Endothelial cell of umbilical vein (primary cell): ENCODE data around the gene EFNA4. TPM values are rescaled to one million over a fixed set of nuclear protein-coding genes. Genes with fewer than 3 reads are reported as not detected.
A peak's percentile ranks its signal among the peaks of the same experiment; 100 is the strongest.

Experiments
- BruUV-seq: library from RNA; stranded (reverse); fragments of 400-500 nt; replicated peaks from 2 replicates; lab custom pipeline; 2021; lab: Mats Ljungman, UMichigan
- CTCF ChIA-PET: fragments of 300-600, 350-600 bp; sonication (Branson Sonifier 250); formaldehyde crosslinking; loops from one replicate; lab custom pipeline; 2021; ENCODE audit warnings: antibody characterized with exemption, inconsistent platforms; lab: Charles Lee
- POLR2A ChIA-PET: fragments of 300-600, 350-600 bp; sonication (Branson Sonifier 250); formaldehyde crosslinking; loops from one replicate; lab custom pipeline; 2021; ENCODE audit warnings: antibody characterized with exemption, inconsistent platforms; lab: Charles Lee
- DNase-seq: peaks from one replicate; pipeline ENCODE4 v3.0.0-alpha.2; 2011; ENCODE audit warnings: low read depth, low spot score
- FAIRE-seq: peaks from 2 replicates; lab custom pipeline; 2011; peaks lifted over from hg19 to GRCh38; lab: Jason Lieb, UNC
- H2AFZ ChIP-seq: 2 replicates; pipeline ENCODE4 v1.6.0; 2012; ENCODE audit warnings: low read depth, low read length, control low read depth, inconsistent platforms
- H3K27ac ChIP-seq: 2 replicates; pipeline ENCODE4 v1.5.1; 2011; ENCODE audit warnings: low read depth, mild to moderate bottlenecking, control low read depth, low read length, moderate library complexity; ENCODE audit not compliant: insufficient read depth
- H3K27me3 ChIP-seq, 2 experiments: 2 replicates each; pipeline versions ENCODE4 v1.6.0 to v1.6.1; 2011; ENCODE audit warnings: low read length in 2 of 2, mixed read lengths in 1 of 2; ENCODE audit not compliant: control insufficient read depth in 2 of 2, insufficient read depth in 2 of 2
- H3K36me3 ChIP-seq, 2 experiments: 2 replicates in 1 of 2; 3 replicates in 1 of 2; pipeline ENCODE4 v1.5.1; 2011; ENCODE audit warnings: low read length in 2 of 2, mild to moderate bottlenecking in 1 of 2, moderate library complexity in 1 of 2; ENCODE audit not compliant: control insufficient read depth in 2 of 2, insufficient read depth in 2 of 2; ENCODE audit errors: extremely low read depth in 1 of 2
- H3K4me1 ChIP-seq: 3 replicates; pipeline ENCODE4 v1.5.1; 2011; ENCODE audit warnings: mild to moderate bottlenecking, low read length; ENCODE audit not compliant: control insufficient read depth, insufficient read depth; ENCODE audit errors: extremely low read depth
- H3K4me2 ChIP-seq: 2 replicates; pipeline ENCODE4 v1.6.1; 2011; ENCODE audit warnings: low read length, control low read depth, mixed read lengths; ENCODE audit not compliant: insufficient read depth
- H3K4me3 ChIP-seq, 3 experiments: fragments of 200-600 bp in 1 of 3; sonication (generic), shearing (Covaris generic) in 1 of 3; replicated peaks in 1 of 3; 2 replicates each; pipeline ENCODE4 v1.5.1; 2011 to 2016; ENCODE audit warnings: control low read depth in 3 of 3, low read length in 3 of 3, mild to moderate bottlenecking in 2 of 3, inconsistent platforms in 1 of 3, low read depth in 1 of 3, moderate library complexity in 1 of 3; ENCODE audit not compliant: insufficient read depth in 1 of 3
- H3K79me2 ChIP-seq: 2 replicates; pipeline ENCODE4 v1.6.0; 2012; ENCODE audit warnings: low read length, inconsistent platforms; ENCODE audit not compliant: control insufficient read depth, insufficient read depth
- H3K9ac ChIP-seq: replicated peaks from 2 replicates; pipeline ENCODE3; 2011; ENCODE audit warnings: low read length, control low read depth; ENCODE audit not compliant: insufficient read depth; ENCODE audit errors: extremely low read depth
- H3K9me1 ChIP-seq: replicated peaks from 3 replicates; pipeline ENCODE4 v1.6.0; 2011; ENCODE audit warnings: mild to moderate bottlenecking, low read length; ENCODE audit not compliant: control insufficient read depth, insufficient read depth; ENCODE audit errors: extremely low read depth
- H3K9me3 ChIP-seq: replicated peaks from 2 replicates; pipeline ENCODE4 v1.5.1; 2012; ENCODE audit warnings: low read length, inconsistent platforms; ENCODE audit not compliant: control insufficient read depth, insufficient read depth
- H4K20me1 ChIP-seq: replicated peaks from 2 replicates; pipeline ENCODE3; 2011; ENCODE audit warnings: mild to moderate bottlenecking, low read length; ENCODE audit not compliant: control insufficient read depth, insufficient read depth; ENCODE audit errors: extremely low read depth
- EZH2 ChIP-seq: IDR thresholded peaks from 2 replicates; pipeline ENCODE4 v1.6.1; 2012; ENCODE audit warnings: borderline replicate concordance, low read depth, mild to moderate bottlenecking, moderate library complexity, low read length, inconsistent platforms; ENCODE audit not compliant: severe bottlenecking
- GATA2 ChIP-seq: IDR thresholded peaks from 2 replicates; pipeline ENCODE4 v1.7.0; 2011; ENCODE audit warnings: low read depth, mild to moderate bottlenecking, moderate library complexity, mixed read lengths, low read length; ENCODE audit not compliant: insufficient read length, insufficient read depth
- dilution Hi-C: fragments of 300-500 bp; cut with MboI; formaldehyde crosslinking; loops from one replicate; pipeline ENCODE4 v1.15.0; 2019; ENCODE audit warnings: low sequenced_read_pairs; ENCODE audit not compliant: extremely low pct_ligation_motif_present
- intact Hi-C: fragments of 100-400 bp; cut with micrococcal nuclease; formaldehyde crosslinking; loops from one replicate; pipeline ENCODE4 v1.10.0; 2022
- polyA plus RNA-seq, 4 experiments: library from polyadenylated mRNA; depleted of rRNA in 3 of 4; stranded (reverse) in 3 of 4; unstranded in 1 of 4; fragments of >200 nt; gene quantifications; 2 replicates each; pipeline versions ENCODE4 v1.2.1 to v1.2.3, GENCODE V29; 2011 to 2012; ENCODE audit warnings: missing spikeins in 1 of 4
- total RNA-seq: library from RNA; stranded (reverse); gene quantifications from 2 replicates; pipeline ENCODE4 v1.2.3, GENCODE V29; 2021
- TF ChIP-seq, protein P1 (sequence below), 2 donors: IDR thresholded peaks; 1 replicate in 1 of 2; 2 replicates in 1 of 2; pipeline ENCODE4 v1.5.1; 2011; ENCODE audit warnings: low read length in 2 of 2, mild to moderate bottlenecking in 2 of 2, moderate library complexity in 2 of 2, control low read depth in 1 of 2, inconsistent platforms in 1 of 2, low read depth in 1 of 2; ENCODE audit not compliant: insufficient read depth in 1 of 2; ENCODE audit errors: extremely low read depth in 1 of 2
- TF ChIP-seq, protein P2 (sequence below): IDR thresholded peaks from 2 replicates; pipeline ENCODE4 v1.6.1; 2011; ENCODE audit not compliant: insufficient read depth, insufficient read length

Gene EFNA4
- total and polyA plus RNA-seq, 2 donors (not counting 3 experiments of a cell fraction or from before 2014, with no cell fraction given), result 16.5 to 25.2 TPM

DNA sequence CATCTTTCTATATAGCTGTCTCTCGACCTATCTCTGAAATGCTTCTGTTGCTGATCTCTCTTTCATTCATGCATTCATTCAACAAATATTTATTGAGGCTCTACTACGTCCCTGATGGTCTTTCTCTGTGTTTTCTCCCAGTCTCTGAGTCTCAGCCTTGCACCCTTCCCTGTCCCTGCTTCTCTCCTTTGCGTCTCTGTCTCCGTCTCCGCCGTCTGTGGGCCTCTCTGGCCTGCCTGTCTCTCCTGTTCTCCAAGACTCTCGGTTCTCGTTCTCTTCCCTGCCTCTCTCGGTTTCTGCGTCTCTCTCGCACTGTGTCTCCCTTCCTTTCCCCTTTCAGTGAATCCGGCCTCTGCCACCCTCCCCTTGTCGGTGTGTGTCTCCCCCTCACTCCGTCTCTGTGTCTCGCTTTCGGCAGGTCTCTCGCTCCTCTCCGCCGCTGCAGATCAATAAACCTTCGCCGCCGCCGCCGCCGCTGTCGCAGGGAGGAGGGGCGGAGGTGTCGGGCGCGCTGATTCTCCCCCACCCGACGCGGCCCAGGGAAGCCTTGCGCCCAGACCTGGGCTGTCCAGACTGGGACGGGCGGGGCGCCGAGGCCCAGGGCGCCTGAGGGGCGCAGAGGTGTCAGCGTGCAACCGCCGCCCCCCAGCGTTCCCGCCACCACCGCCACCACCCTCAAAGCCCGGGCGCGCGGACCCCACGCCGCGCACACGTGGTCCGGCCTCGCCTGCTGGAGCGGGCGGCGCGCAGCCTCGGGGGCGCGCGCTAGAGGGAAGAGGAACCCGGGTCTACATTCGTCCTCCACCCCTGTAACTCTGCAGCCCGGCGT, 18.1 kb downstream of the EFNA4 start:
- Histone ChIP-seq H3K9me3 (no peaks in the 10 kb centered on the region), H3K4me1 (peaks cover 15% of the 10 kb centered on the region), H3K9ac (no peak overlapping the region), H4K20me1 (no peaks in the 10 kb centered on the region), H3K4me2 (no peak overlapping the region), H3K79me2 (no peaks in the 10 kb centered on the region), H2AFZ (no peak overlapping the region), H3K36me3 (no peaks in the 10 kb centered on the region), H3K27ac (no peak overlapping the region), H3K4me3 (no peak overlapping the region), H3K9me1 (no peaks in the 10 kb centered on the region), H3K27me3 (peaks cover 35 to 46% of the 10 kb centered on the region in 2 experiments)
- dilution Hi-C loops (no loop called here), intact Hi-C loops (no loop called here)
- no peak for FAIRE-seq
- DNase-seq, result no peak
- POLR2A ChIA-PET, result no interaction called here
- CTCF ChIA-PET, result interaction anchor here (1.0 to 1.4 kb wide), 4 partner anchors 20 to 175 kb away, joined by 3 to 5 read pairs (median 4); partner anchors contain the start of gene KRTCAP2
- TF ChIP-seq, protein P1, sequence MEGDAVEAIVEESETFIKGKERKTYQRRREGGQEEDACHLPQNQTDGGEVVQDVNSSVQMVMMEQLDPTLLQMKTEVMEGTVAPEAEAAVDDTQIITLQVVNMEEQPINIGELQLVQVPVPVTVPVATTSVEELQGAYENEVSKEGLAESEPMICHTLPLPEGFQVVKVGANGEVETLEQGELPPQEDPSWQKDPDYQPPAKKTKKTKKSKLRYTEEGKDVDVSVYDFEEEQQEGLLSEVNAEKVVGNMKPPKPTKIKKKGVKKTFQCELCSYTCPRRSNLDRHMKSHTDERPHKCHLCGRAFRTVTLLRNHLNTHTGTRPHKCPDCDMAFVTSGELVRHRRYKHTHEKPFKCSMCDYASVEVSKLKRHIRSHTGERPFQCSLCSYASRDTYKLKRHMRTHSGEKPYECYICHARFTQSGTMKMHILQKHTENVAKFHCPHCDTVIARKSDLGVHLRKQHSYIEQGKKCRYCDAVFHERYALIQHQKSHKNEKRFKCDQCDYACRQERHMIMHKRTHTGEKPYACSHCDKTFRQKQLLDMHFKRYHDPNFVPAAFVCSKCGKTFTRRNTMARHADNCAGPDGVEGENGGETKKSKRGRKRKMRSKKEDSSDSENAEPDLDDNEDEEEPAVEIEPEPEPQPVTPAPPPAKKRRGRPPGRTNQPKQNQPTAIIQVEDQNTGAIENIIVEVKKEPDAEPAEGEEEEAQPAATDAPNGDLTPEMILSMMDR (IDR thresholded peaks at IDR 0.05; ENCODE audit: extremely low read depth in 1 of 2, insufficient read depth in 1 of 2, low read depth in 1 of 2, low read length in 2 of 2), result no peak
- TF ChIP-seq GATA2 (no peak), EZH2 (peak; percentile 84)
- TF ChIP-seq, protein P2, sequence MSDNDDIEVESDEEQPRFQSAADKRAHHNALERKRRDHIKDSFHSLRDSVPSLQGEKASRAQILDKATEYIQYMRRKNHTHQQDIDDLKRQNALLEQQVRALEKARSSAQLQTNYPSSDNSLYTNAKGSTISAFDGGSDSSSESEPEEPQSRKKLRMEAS, result no peak
- no TSS peak for BruUV-seq
